GM23338 (cell line): Measurements from ENCODE around the gene NDUFAF5. TPM values are rescaled to one million over a fixed set of nuclear protein-coding genes. Genes with fewer than 3 reads are reported as not detected.

Experiments
- ATAC-seq: fragments of 200-7000 bp; cut with Tn5 transposase; 3 replicates; pipeline ENCODE4 v1.9.1; 2020
- DNase-seq: peaks from one replicate; pipeline ENCODE4 v3.0.0-alpha.2; 2015; ENCODE audit warnings: low spot score
- H2AFZ ChIP-seq: fragments of 200-600 bp; sonication (generic); 2 replicates; pipeline ENCODE4 v1.8.0; 2016; ENCODE audit warnings: antibody characterized with exemption, mild to moderate bottlenecking, moderate library complexity
- H3F3A ChIP-seq: fragments of 200-600 bp; sonication (generic); replicated peaks from 2 replicates; pipeline ENCODE4 v1.8.0; 2017; ENCODE audit warnings: antibody characterized with exemption, mixed run types, low read depth
- H3K27ac ChIP-seq: fragments of 200-600 bp; sonication (generic); 2 replicates; pipeline ENCODE4 v1.6.1; 2016; ENCODE audit warnings: low read depth
- H3K27me3 ChIP-seq: fragments of 200-600 bp; sonication (generic); 2 replicates; pipeline ENCODE4 v1.8.0; 2016; ENCODE audit warnings: mild to moderate bottlenecking, mixed run types, moderate library complexity; ENCODE audit not compliant: insufficient read depth
- H3K36me3 ChIP-seq: fragments of 200-600 bp; sonication (generic); 2 replicates; pipeline ENCODE4 v1.8.0; 2016; ENCODE audit warnings: mild to moderate bottlenecking; ENCODE audit not compliant: insufficient read depth
- H3K4me1 ChIP-seq: fragments of 200-600 bp; sonication (generic); 2 replicates; pipeline ENCODE4 v1.8.0; 2016; ENCODE audit warnings: mild to moderate bottlenecking, moderate library complexity; ENCODE audit not compliant: insufficient read depth
- H3K4me2 ChIP-seq: fragments of 200-600 bp; sonication (generic); 2 replicates; pipeline ENCODE4 v1.7.1; 2017; ENCODE audit warnings: mixed run types
- H3K4me3 ChIP-seq: fragments of 200-600 bp; sonication (generic); 2 replicates; pipeline ENCODE4 v1.6.1; 2016; ENCODE audit warnings: mixed run types
- H3K79me2 ChIP-seq: fragments of 200-600 bp; sonication (generic); replicated peaks from 2 replicates; pipeline ENCODE4 v1.8.0; 2017; ENCODE audit warnings: mild to moderate bottlenecking; ENCODE audit not compliant: insufficient read depth
- H3K9me2 ChIP-seq: fragments of 200-600 bp; sonication (generic); 2 replicates; pipeline ENCODE4 v1.8.0; 2017; ENCODE audit not compliant: insufficient read depth
- H4K20me1 ChIP-seq: fragments of 200-600 bp; sonication (generic); replicated peaks from 2 replicates; pipeline ENCODE4 v1.8.0; 2017; ENCODE audit warnings: mild to moderate bottlenecking; ENCODE audit not compliant: insufficient read depth
- H3K27ac Mint-ChIP-seq: 2 replicates; pipeline ENCODE4 v1.8.0; 2020; ENCODE audit warnings: inconsistent platforms, mild to moderate bottlenecking, moderate library complexity, mixed read lengths
- H3K27me3 Mint-ChIP-seq: 3 replicates; pipeline ENCODE4 v1.8.0; 2022; ENCODE audit warnings: low read depth, mild to moderate bottlenecking, moderate library complexity, mixed read lengths, inconsistent platforms; ENCODE audit not compliant: insufficient read depth, poor library complexity
- H3K36me3 Mint-ChIP-seq: 3 replicates; pipeline ENCODE4 v1.8.0; 2021; ENCODE audit warnings: low read depth, mild to moderate bottlenecking, inconsistent platforms, moderate library complexity, mixed read lengths
- H3K4me1 Mint-ChIP-seq: 3 replicates; pipeline ENCODE4 v1.8.0; 2020; ENCODE audit warnings: mild to moderate bottlenecking, inconsistent platforms, mixed read lengths
- H3K4me3 Mint-ChIP-seq: 3 replicates; pipeline ENCODE4 v1.8.0; 2021; ENCODE audit warnings: moderate library complexity, mild to moderate bottlenecking, inconsistent platforms, mixed read lengths
- H3K9me3 Mint-ChIP-seq: 3 replicates; pipeline ENCODE4 v1.8.0; 2020; ENCODE audit warnings: moderate library complexity, mild to moderate bottlenecking, inconsistent platforms, mixed read lengths
- EZH2 ChIP-seq: fragments of 200-600 bp; sonication (generic); IDR thresholded peaks from one replicate; pipeline ENCODE4 v1.8.0; 2017; ENCODE audit warnings: antibody characterized with exemption, mild to moderate bottlenecking, low read depth; ENCODE audit not compliant: unreplicated experiment
- JUNB ChIP-seq: IDR thresholded peaks from one replicate; pipeline ENCODE4 v1.6.1; 2016; ENCODE audit warnings: antibody characterized with exemption; ENCODE audit not compliant: unreplicated experiment
- STAT1 ChIP-seq: IDR thresholded peaks from one replicate; pipeline ENCODE4 v1.6.1; 2016; ENCODE audit warnings: antibody characterized with exemption; ENCODE audit not compliant: unreplicated experiment
- ZNF114 ChIP-seq: fragments of 250-450 bp; sonication (Bioruptor Pico); IDR thresholded peaks from 2 replicates; pipeline ENCODE4 v1.5.0; 2020; ENCODE audit warnings: mild to moderate bottlenecking, moderate library complexity
- polyA plus RNA-seq: library from polyadenylated mRNA; unstranded; fragments of >200 nt; fragmentation: Nextera tagmentation; extraction: Ambion mirVana; gene quantifications from 2 replicates; pipeline ENCODE4 v1.2.1, GENCODE V29; 2016
- total RNA-seq: library from RNA; depleted of rRNA; stranded (reverse); fragments of >200 nt; shearing (Covaris generic); gene quantifications from 2 replicates; pipeline ENCODE4 v1.2.3, GENCODE V29; 2014
- TF ChIP-seq, protein P1 (sequence below): IDR thresholded peaks from 2 replicates; pipeline ENCODE4 v1.6.1; 2016; ENCODE audit warnings: antibody characterized with exemption
- TF ChIP-seq, protein P2 (sequence below): IDR thresholded peaks from one replicate; pipeline ENCODE4 v1.6.1; 2018; ENCODE audit warnings: antibody characterized with exemption; ENCODE audit not compliant: unreplicated experiment

The NDUFAF5 gene
- total and polyA plus RNA-seq, 2 experiments from 2014 or later: 18.0 to 33.0 TPM

DNA sequence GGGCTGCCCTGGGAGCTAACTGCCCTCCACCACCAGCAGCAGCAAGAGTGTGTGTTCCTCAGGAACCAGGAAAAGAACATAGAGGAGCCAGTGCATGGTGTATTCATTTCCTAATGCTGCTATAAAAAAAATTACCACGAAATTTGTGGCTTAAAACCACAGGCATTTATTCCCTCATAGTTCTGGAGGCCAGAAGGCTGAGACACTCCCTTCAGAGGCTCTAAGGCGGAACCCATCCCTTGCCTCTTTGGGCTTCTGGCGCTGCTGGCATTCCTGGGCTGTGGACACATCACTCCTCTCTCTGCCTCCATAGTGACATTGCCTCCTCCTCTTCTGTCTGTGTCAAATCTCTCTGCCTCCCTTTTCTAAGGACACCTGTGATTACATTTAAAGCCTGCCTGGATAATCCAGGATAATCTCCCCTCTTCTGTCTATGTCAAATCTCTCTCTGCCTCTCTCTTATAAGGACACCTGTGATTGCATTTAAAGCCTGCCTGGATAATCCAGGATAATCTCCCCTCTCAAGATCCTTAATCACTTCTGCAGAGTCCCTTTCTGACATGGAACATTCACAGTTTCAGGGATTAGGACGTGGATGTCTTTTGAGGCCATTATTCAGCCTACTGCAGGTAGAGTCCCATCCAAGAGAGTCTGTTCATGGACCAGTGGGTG lies 54.7 kb downstream of the NDUFAF5 start:
- Mint-ChIP-seq H3K9me3 (no peaks in the 10 kb centered on the region), H3K4me1 (no peaks in the 10 kb centered on the region), H3K27me3 (no peaks in the 10 kb centered on the region), H3K4me3 (no peak overlapping the region), H3K36me3 (no peaks in the 10 kb centered on the region), H3K27ac (no peak overlapping the region)
- DNase-seq (no peak), ATAC-seq (no peak)
- Histone ChIP-seq H3K4me2 (no peak overlapping the region), H3K27ac (no peak overlapping the region), H4K20me1 (no peaks in the 10 kb centered on the region), H2AFZ (peak overlapping the region; percentile 32; the same call in 1 of the 2 replicates), H3K79me2 (no peaks in the 10 kb centered on the region), H3K9me2 (no peaks in the 10 kb centered on the region), H3K4me1 (no peaks in the 10 kb centered on the region), H3K4me3 (no peak overlapping the region), H3K27me3 (no peaks in the 10 kb centered on the region), H3K36me3 (no peaks in the 10 kb centered on the region), H3F3A (no peaks in the 10 kb centered on the region)
- TF ChIP-seq STAT1: no peak
- TF ChIP-seq JUNB: no peak
- TF ChIP-seq, protein P1, sequence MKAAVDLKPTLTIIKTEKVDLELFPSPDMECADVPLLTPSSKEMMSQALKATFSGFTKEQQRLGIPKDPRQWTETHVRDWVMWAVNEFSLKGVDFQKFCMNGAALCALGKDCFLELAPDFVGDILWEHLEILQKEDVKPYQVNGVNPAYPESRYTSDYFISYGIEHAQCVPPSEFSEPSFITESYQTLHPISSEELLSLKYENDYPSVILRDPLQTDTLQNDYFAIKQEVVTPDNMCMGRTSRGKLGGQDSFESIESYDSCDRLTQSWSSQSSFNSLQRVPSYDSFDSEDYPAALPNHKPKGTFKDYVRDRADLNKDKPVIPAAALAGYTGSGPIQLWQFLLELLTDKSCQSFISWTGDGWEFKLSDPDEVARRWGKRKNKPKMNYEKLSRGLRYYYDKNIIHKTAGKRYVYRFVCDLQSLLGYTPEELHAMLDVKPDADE: no peak
- TF ChIP-seq, protein P2, sequence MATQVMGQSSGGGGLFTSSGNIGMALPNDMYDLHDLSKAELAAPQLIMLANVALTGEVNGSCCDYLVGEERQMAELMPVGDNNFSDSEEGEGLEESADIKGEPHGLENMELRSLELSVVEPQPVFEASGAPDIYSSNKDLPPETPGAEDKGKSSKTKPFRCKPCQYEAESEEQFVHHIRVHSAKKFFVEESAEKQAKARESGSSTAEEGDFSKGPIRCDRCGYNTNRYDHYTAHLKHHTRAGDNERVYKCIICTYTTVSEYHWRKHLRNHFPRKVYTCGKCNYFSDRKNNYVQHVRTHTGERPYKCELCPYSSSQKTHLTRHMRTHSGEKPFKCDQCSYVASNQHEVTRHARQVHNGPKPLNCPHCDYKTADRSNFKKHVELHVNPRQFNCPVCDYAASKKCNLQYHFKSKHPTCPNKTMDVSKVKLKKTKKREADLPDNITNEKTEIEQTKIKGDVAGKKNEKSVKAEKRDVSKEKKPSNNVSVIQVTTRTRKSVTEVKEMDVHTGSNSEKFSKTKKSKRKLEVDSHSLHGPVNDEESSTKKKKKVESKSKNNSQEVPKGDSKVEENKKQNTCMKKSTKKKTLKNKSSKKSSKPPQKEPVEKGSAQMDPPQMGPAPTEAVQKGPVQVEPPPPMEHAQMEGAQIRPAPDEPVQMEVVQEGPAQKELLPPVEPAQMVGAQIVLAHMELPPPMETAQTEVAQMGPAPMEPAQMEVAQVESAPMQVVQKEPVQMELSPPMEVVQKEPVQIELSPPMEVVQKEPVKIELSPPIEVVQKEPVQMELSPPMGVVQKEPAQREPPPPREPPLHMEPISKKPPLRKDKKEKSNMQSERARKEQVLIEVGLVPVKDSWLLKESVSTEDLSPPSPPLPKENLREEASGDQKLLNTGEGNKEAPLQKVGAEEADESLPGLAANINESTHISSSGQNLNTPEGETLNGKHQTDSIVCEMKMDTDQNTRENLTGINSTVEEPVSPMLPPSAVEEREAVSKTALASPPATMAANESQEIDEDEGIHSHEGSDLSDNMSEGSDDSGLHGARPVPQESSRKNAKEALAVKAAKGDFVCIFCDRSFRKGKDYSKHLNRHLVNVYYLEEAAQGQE: no peak

GRCh38 chr20:13840093-13840465 lies 55.3 kb downstream of the NDUFAF5 start:
- no peaks in the 10 kb centered on the region for H3K9me2 ChIP-seq
- H4K20me1 ChIP-seq: no peaks in the 10 kb centered on the region
- no peaks in the 10 kb centered on the region for H3K79me2 ChIP-seq
- H3K4me2 ChIP-seq: no peak overlapping the region
- TF ChIP-seq ZNF114 (no peak), EZH2 (no peak)
- TF ChIP-seq, protein P2: no peak
- TF ChIP-seq, protein P1: no peak
- Mint-ChIP-seq H3K27ac (no peak overlapping the region), H3K4me1 (no peaks in the 10 kb centered on the region), H3K27me3 (no peaks in the 10 kb centered on the region), H3K9me3 (no peaks in the 10 kb centered on the region), H3K4me3 (no peak overlapping the region), H3K36me3 (no peaks in the 10 kb centered on the region)
- DNase-seq: no peak
- ATAC-seq: no peak
- no peaks in the 10 kb centered on the region for H3K27me3 ChIP-seq
- H2AFZ ChIP-seq: peak overlapping the region; percentile 69; the same call in 1 of the 2 replicates
- H3F3A ChIP-seq: no peaks in the 10 kb centered on the region
- no peaks in the 10 kb centered on the region for H3K36me3 ChIP-seq
- H3K27ac ChIP-seq: no peak overlapping the region
- H3K4me1 ChIP-seq: no peaks in the 10 kb centered on the region
- H3K4me3 ChIP-seq: no peak overlapping the region
